OCI-LY3 (cell line): ENCODE measurements around the gene ZFAND6.

Source experiments
- H2AFZ ChIP-seq: fragments of 200-600, 300-600 bp; shearing (Covaris generic); 2 replicates; pipeline ENCODE4 v1.6.0; 2014; ENCODE audit warnings: antibody characterized with exemption, low read depth, low read length
- H3K27ac ChIP-seq: fragments of 200-600, 300-600 bp; sonication (generic); 2 replicates; pipeline ENCODE4 v1.5.1; 2014; ENCODE audit warnings: mild to moderate bottlenecking, low read length, moderate library complexity, mixed read lengths
- H3K27me3 ChIP-seq: fragments of 200-600, 300-600 bp; sonication (generic); 2 replicates; pipeline ENCODE4 v1.6.1; 2014; ENCODE audit warnings: low read depth, low read length, mixed read lengths
- H3K36me3 ChIP-seq: fragments of 200-600, 300-600 bp; sonication (generic); replicated peaks from 2 replicates; pipeline ENCODE3; 2014; ENCODE audit warnings: low read depth, low read length, mixed read lengths
- H3K4me1 ChIP-seq: fragments of 300-600, 200-600 bp; sonication (generic); 2 replicates; pipeline ENCODE4 v1.6.1; 2014; ENCODE audit warnings: low read length, mixed read lengths
- H3K4me2 ChIP-seq: fragments of 200-600, 300-600 bp; sonication (generic); 2 replicates; pipeline ENCODE4 v1.6.1; 2014; ENCODE audit warnings: low read length, mixed read lengths
- H3K4me3 ChIP-seq: fragments of 300-600, 200-600 bp; sonication (generic); 2 replicates; pipeline ENCODE4 v1.5.1; 2014; ENCODE audit warnings: antibody characterized with exemption, mild to moderate bottlenecking, low read length, moderate library complexity
- H3K79me2 ChIP-seq: fragments of 300-600, 200-600 bp; shearing (Covaris generic); 2 replicates; pipeline ENCODE4 v1.6.1; 2014; ENCODE audit warnings: mild to moderate bottlenecking, low read length, mixed read lengths
- H3K9ac ChIP-seq: fragments of 300-600, 200-600 bp; shearing (Covaris generic); 2 replicates; pipeline ENCODE4 v1.6.0; 2014; ENCODE audit warnings: mild to moderate bottlenecking, low read length, moderate library complexity
- H3K9me3 ChIP-seq: fragments of 200-600, 300-600 bp; shearing (Covaris generic); 2 replicates; pipeline ENCODE4 v1.6.1; 2014; ENCODE audit warnings: low read length, mixed read lengths; ENCODE audit not compliant: insufficient read depth
- H4K20me1 ChIP-seq: fragments of 200-600, 300-600 bp; sonication (generic); 2 replicates; pipeline ENCODE4 v1.6.1; 2016; ENCODE audit warnings: low read length, mixed read lengths; ENCODE audit not compliant: insufficient read depth
- CTCF ChIP-seq: fragments of 200-600, 300-600 bp; sonication (generic); IDR thresholded peaks from 2 replicates; pipeline ENCODE4 v1.5.1; 2014; ENCODE audit warnings: antibody characterized with exemption, low read length, low read depth
- EZH2phosphoT487 ChIP-seq: fragments of 200-600 bp; shearing (Covaris generic); IDR thresholded peaks from 2 replicates; pipeline ENCODE4 v1.6.1; 2018; ENCODE audit warnings: antibody characterized with exemption, mixed run types, low read depth

Gene ZFAND6

GRCh38 chr15:80109388-80109787 is 49.9 kb downstream of the ZFAND6 start:
- Histone ChIP-seq H4K20me1 (peaks cover 79% of the 10 kb centered on the region), H3K27me3 (no peaks in the 10 kb centered on the region), H3K4me1 (no peaks in the 10 kb centered on the region), H3K9me3 (no peaks in the 10 kb centered on the region), H3K79me2 (peaks cover 65% of the 10 kb centered on the region), H3K4me3 (no peak overlapping the region), H2AFZ (no peak overlapping the region), H3K36me3 (no peaks in the 10 kb centered on the region), H3K27ac (no peak overlapping the region), H3K4me2 (no peak overlapping the region), H3K9ac (no peak overlapping the region)
- no peak for TF ChIP-seq CTCF
- no peak for TF ChIP-seq EZH2phosphoT487

GRCh38 chr15:80110920-80111319 is 51.4 kb downstream of the ZFAND6 start:
- no peaks in the 10 kb centered on the region for H3K4me1 ChIP-seq
- no peak overlapping the region for H2AFZ ChIP-seq
- H3K27ac ChIP-seq: no peak overlapping the region
- no peaks in the 10 kb centered on the region for H3K27me3 ChIP-seq
- no peak overlapping the region for H3K9ac ChIP-seq
- H3K9me3 ChIP-seq: no peaks in the 10 kb centered on the region
- no peak overlapping the region for H3K4me3 ChIP-seq
- TF ChIP-seq CTCF (no peak), EZH2phosphoT487 (no peak)
- peaks cover 76% of the 10 kb centered on the region for H4K20me1 ChIP-seq
- peaks cover 67% of the 10 kb centered on the region for H3K79me2 ChIP-seq
- no peaks in the 10 kb centered on the region for H3K36me3 ChIP-seq
- H3K4me2 ChIP-seq: no peak overlapping the region

GRCh38 chr15:80114114-80114513 is 54.6 kb downstream of the ZFAND6 start:
- no peak overlapping the region for H2AFZ ChIP-seq
- no peak overlapping the region for H3K9ac ChIP-seq
- H4K20me1 ChIP-seq: peaks cover 75% of the 10 kb centered on the region
- peaks cover 72% of the 10 kb centered on the region for H3K79me2 ChIP-seq
- TF ChIP-seq CTCF (no peak), EZH2phosphoT487 (no peak)
- no peaks in the 10 kb centered on the region for H3K9me3 ChIP-seq
- H3K4me2 ChIP-seq: no peak overlapping the region
- H3K36me3 ChIP-seq: no peaks in the 10 kb centered on the region
- no peak overlapping the region for H3K27ac ChIP-seq
- no peaks in the 10 kb centered on the region for H3K4me1 ChIP-seq
- H3K4me3 ChIP-seq: no peak overlapping the region
- no peaks in the 10 kb centered on the region for H3K27me3 ChIP-seq

GRCh38 chr15:80115021-80115420 is 55.5 kb downstream of the ZFAND6 start:
- TF ChIP-seq CTCF: no peak
- no peak for TF ChIP-seq EZH2phosphoT487
- no peaks in the 10 kb centered on the region for H3K9me3 ChIP-seq
- peaks cover 65% of the 10 kb centered on the region for H4K20me1 ChIP-seq
- H3K4me2 ChIP-seq: no peak overlapping the region
- H3K4me1 ChIP-seq: no peaks in the 10 kb centered on the region
- peaks cover 65% of the 10 kb centered on the region for H3K79me2 ChIP-seq
- no peak overlapping the region for H2AFZ ChIP-seq
- H3K27me3 ChIP-seq: no peaks in the 10 kb centered on the region
- H3K27ac ChIP-seq: no peak overlapping the region
- H3K36me3 ChIP-seq: no peaks in the 10 kb centered on the region
- no peak overlapping the region for H3K4me3 ChIP-seq
- no peak overlapping the region for H3K9ac ChIP-seq
